HG03571 (cell line): ENCODE results near the gene USP8.
A peak's percentile ranks its signal among the peaks of the same experiment; 100 is the strongest.
"Not testable (repeated sequence)": the region's sequence is repeated elsewhere in the genome, so short reads cannot be mapped to it uniquely, and the experiment has no call there.

Experiments used
- ATAC-seq: cut with Tn5 transposase; IDR thresholded peaks from one replicate; pipeline ENCODE4 v1.9.1; 2021; ENCODE audit not compliant: unreplicated experiment

Gene USP8

GRCh38 chr15:50424066-50424890 is at the start of gene USP8:
USP8 (plus strand) TSS chr15:50424405; CDS start chr15:50439074, 14,669 bp downstream.
- peak; percentile 93 for ATAC-seq

DNA sequence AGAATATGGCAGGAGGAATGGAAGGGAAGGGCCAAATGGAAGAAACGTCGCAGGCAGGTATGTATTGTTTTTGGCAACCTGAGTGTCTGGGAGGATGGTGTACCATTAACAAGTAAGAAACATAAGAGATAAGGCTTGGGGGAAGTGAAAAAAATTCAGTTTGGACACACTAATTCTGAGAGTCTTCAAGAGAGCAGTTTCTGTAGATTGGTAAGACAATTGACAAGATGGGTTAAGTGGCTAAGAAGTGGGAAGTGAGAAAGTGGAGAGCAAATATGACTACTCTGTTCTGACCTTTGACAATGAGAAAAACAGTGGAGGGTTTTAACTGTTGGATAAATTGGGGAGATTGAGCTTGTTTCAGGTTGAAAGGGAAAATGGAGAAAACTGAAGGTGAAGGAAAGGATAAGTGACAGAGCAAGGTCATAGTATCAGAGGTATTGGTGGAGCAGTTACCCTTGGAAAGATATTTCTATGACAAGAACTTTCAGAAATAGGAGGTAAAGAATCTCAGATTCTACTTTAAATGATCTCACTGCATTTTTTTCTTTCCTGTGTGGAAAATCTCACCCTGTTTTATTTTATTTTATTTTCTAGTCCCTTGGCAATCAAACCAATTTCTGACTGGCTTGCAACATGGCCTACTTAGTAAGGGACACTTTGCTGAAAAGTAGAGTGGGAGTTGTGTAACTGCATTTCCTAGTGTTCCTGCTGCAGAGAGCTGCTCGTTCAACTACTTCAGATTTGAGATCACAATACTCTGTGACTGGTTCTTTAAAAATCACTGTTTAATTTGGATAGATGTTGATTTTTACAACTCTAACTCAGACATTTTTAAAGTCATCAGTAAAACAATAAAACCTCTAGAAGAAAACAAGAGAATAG is 46.1 kb upstream of the USP8 start:
- peak; percentile 100 for ATAC-seq

GRCh38 chr15:50378776-50379175 is 45.4 kb upstream of the USP8 start:
- ATAC-seq: no peak

GRCh38 chr15:50379413-50379812 is 44.8 kb upstream of the USP8 start:
- ATAC-seq: not testable (repeated sequence)

DNA sequence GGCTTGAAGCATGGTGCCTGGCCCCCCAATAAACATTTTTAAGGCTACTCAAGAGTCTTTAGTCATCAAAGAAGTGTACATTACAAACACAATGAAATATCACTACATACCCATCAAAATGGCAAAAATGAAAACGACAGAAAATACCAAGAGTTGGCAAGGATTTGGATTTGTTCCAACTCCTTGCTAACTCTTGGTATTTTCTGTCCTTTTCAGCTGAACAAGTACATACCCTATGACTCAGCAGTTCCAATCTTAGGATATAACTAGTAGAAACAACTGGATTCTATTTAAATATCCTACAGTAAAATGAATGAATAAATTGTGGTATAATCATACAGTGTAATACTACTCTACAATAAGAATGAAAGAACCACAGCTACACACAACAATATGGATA is 44.1 kb upstream of the USP8 start:
- no peak for ATAC-seq

GRCh38 chr15:50381438-50381837 is 42.8 kb upstream of the USP8 start:
- ATAC-seq: no peak

GRCh38 chr15:50382408-50382807 is 41.8 kb upstream of the USP8 start:
- not testable (repeated sequence) for ATAC-seq

DNA sequence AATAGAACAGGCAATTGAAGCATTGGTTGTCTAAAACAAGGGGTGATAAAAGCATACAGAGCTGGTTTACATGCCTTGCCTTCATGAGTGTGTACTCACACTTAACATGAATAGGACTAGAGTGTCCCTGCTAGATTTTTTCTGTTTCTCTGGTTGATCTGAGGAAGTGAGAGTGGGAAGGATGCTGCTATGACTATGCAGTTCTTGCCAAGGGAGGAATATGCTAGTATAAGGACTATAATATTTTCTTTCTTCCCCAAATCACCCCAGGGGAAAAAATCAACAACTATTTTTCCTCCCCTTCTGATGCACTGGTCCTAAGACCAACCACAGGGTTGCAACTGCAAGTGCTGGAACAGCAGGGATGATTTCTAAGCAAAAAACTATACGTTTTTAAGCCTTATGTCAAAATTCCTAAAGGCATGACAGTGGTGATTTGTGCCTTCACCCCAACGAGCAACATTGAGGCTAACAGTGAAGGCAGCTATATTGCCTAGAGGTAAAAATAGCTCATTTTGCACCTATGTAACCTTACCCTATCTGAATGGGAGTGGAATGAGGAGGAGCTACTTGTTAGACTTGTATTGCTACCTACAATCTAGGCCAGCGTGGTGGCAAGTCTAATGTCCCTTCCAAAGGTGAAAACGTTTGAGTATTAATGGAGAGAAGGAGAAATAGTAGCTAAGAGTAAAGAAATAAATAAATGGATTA is 33.5 kb upstream of the USP8 start:
- ATAC-seq: peak; percentile 75

- ATAC-seq: not testable (repeated sequence)
These were observed 32.6 kb upstream of the USP8 start for GRCh38 chr15:50391561-50391960.

GRCh38 chr15:50411870-50412269 is 12.3 kb upstream of the USP8 start:
- ATAC-seq: no peak

GRCh38 chr15:50414624-50415023 is 9.6 kb upstream of the USP8 start:
- no peak for ATAC-seq

- ATAC-seq: no peak
These were observed 8.3 kb upstream of the USP8 start for GRCh38 chr15:50415752-50416404.

- no peak for ATAC-seq
These were observed 7.3 kb upstream of the USP8 start for GRCh38 chr15:50416890-50417289.

GRCh38 chr15:50418041-50418583 is 6.1 kb upstream of the USP8 start:
- ATAC-seq: no peak

- no peak for ATAC-seq
These were observed 1.0 kb downstream of the USP8 start for GRCh38 chr15:50425219-50425618.

GRCh38 chr15:50425678-50426246 is 1.6 kb downstream of the USP8 start:
- ATAC-seq: not testable (repeated sequence)

- no peak for ATAC-seq
These were observed 2.2 kb downstream of the USP8 start for GRCh38 chr15:50426428-50426827.

- ATAC-seq: no peak
These were observed 7.0 kb downstream of the USP8 start for GRCh38 chr15:50431204-50431603.

GRCh38 chr15:50432230-50432629 is 8.0 kb downstream of the USP8 start:
- no peak for ATAC-seq

GRCh38 chr15:50435772-50436171 is 11.6 kb downstream of the USP8 start:
- ATAC-seq: no peak
